Measurements from ENCODE around the gene DCANP1. TPM values are rescaled to one million over a fixed set of nuclear protein-coding genes. Genes with fewer than 3 reads are reported as not detected.
A peak's percentile ranks its signal among the peaks of the same experiment; 100 is the strongest.

Gene DCANP1
- total RNA-seq, 1 donor from 2014 or later, result not detected

DNA sequence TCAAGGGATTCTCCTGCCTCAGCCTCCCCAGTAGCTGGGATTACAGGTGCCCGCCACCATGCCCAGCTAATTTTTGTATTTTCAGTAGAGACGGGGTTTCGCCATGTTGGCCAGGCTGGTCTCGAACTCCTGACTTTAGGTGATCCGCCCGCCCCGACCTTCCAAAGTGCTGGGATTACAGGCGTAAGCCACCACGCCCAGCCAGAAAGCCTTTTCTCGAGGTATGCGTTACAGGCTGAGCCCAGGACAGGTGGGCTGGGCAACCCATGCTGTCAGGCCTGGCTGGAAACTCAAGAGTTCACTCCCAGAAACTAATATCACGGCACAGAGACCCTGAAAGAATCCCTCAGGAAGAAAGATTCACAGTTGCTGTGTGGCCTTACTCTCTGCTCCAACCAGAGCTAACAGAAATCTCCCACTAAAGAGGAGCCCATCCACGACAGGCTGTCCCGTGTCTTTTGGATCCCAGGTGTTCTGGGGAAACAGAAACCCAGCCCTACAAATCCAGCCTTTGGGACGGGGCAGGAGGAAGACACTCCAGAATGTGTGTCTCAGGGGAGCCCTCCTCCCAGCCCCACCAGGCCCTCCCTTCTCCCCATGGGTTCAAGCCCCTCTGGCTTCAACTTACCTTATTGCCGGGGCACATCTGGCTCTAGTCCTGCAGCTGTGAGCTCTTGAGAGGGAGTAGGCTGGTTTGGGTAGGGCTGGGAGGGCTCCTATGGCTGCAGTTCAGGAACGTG is 4.6 kb upstream of the DCANP1 start:
- Mint-ChIP-seq H3K27ac (no peak overlapping the region), H3K4me3 (no peak overlapping the region), H3K36me3 (ENCODE audit: low read depth) (no peaks in the 10 kb centered on the region), H3K4me1 (no peaks in the 10 kb centered on the region), H3K27me3 (peaks cover 17% of the 10 kb centered on the region), H3K9me3 (no peaks in the 10 kb centered on the region)
- DNase-seq (no peak), ATAC-seq (ENCODE audit: low read depth) (no peak)
- intact Hi-C loops (cut with micrococcal nuclease), result no loop called here
- ChIA-PET POLR2A (no interaction called here), CTCF (no interaction called here)
- TF ChIP-seq, protein P1, sequence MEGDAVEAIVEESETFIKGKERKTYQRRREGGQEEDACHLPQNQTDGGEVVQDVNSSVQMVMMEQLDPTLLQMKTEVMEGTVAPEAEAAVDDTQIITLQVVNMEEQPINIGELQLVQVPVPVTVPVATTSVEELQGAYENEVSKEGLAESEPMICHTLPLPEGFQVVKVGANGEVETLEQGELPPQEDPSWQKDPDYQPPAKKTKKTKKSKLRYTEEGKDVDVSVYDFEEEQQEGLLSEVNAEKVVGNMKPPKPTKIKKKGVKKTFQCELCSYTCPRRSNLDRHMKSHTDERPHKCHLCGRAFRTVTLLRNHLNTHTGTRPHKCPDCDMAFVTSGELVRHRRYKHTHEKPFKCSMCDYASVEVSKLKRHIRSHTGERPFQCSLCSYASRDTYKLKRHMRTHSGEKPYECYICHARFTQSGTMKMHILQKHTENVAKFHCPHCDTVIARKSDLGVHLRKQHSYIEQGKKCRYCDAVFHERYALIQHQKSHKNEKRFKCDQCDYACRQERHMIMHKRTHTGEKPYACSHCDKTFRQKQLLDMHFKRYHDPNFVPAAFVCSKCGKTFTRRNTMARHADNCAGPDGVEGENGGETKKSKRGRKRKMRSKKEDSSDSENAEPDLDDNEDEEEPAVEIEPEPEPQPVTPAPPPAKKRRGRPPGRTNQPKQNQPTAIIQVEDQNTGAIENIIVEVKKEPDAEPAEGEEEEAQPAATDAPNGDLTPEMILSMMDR (IDR thresholded peaks at IDR 0.05), result no peak

DNA sequence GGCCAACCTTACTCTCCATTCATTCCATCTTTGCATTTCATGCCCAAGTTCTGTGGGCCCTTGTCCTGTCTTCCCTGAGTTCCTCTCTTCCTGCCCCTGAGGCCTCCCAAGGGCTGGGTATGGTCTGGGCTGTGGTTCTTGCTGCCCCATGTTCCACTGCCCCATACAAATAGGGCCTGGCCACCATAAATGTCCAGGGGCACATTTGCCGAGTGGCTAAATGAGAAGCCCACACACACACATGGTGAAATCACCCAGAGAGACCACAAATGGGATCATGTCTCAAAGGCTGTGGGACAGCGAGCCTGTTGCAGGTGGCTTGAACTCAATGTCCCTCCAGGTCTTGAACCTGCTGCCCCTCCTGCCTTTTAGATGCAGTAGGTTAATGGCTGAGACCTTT is 3.8 kb upstream of the DCANP1 start:
- ATAC-seq (ENCODE audit: low read depth) (no peak), DNase-seq (peak; percentile 6)
- ChIA-PET CTCF (interaction anchor here (1.8 kb wide), 1 partner anchor 15 kb away, joined by 6 read pairs; no protein-coding TSS in a partner anchor), POLR2A (no interaction called here)
- Mint-ChIP-seq H3K4me3 (no peak overlapping the region), H3K9me3 (no peaks in the 10 kb centered on the region), H3K4me1 (no peaks in the 10 kb centered on the region), H3K36me3 (ENCODE audit: low read depth) (no peaks in the 10 kb centered on the region), H3K27ac (no peak overlapping the region), H3K27me3 (peaks cover 18% of the 10 kb centered on the region)
- intact Hi-C loops (cut with micrococcal nuclease), result no loop called here
- TF ChIP-seq, protein P1 (IDR thresholded peaks at IDR 0.05), result no peak

DNA sequence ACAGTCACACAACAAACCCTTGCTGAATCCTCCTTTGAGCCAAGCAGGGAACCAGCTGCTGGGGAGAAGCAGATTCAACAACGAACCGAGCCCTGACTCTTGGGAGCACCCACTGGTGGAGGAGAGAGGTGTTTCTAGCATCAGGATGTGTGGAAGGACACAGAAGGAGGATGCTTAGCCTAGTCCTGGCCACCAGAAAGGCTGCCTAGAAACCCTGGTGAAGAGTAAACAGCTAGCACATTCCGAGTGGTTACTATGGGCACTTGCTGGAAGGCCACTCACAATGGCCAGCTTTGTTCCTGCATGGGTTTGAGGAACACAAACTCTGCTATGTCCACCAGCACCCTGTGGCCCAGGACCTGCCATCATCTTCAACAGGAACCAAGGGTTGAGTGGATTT is 3.2 kb upstream of the DCANP1 start:
- Mint-ChIP-seq H3K36me3 (ENCODE audit: low read depth) (no peaks in the 10 kb centered on the region), H3K9me3 (no peaks in the 10 kb centered on the region), H3K4me3 (no peak overlapping the region), H3K27me3 (peaks cover 21% of the 10 kb centered on the region), H3K27ac (no peak overlapping the region), H3K4me1 (no peaks in the 10 kb centered on the region)
- ATAC-seq (ENCODE audit: low read depth) (no peak), DNase-seq (no peak)
- ChIA-PET CTCF (interaction anchor here (0.8 to 1.8 kb wide), 2 partner anchors 9 to 16 kb away, joined by 3 to 6 read pairs; no protein-coding TSS in a partner anchor), POLR2A (no interaction called here)
- intact Hi-C loops (cut with micrococcal nuclease), result no loop called here
- TF ChIP-seq, protein P1 (IDR thresholded peaks at IDR 0.05), result no peak

DNA sequence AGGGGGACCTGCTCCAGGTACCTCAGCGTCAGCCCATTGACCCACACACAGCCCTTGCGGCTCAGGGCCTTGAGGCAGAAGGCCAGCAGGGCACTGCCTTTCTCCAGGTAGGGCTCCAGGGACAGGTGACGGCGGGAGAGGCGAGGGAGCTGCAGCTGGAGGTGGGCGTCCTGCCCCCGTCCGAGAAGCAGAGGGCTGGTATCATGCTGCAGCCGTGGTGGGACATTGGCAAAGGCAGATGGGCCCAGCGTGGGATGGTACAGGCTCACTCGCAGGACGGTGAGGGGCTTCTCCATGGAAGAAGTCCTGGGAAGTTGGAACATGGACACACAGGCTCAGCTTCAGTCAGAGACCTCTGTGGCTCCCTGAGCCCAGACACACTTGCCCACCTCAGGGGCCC is 2.5 kb upstream of the DCANP1 start:
- no peak overlapping the region for H3K4me3 Mint-ChIP-seq
- peaks cover 20% of the 10 kb centered on the region for H3K27me3 Mint-ChIP-seq
- POLR2A ChIA-PET, result no interaction called here
- H3K36me3 Mint-ChIP-seq (ENCODE audit: low read depth), result no peaks in the 10 kb centered on the region
- TF ChIP-seq, protein P1 (IDR thresholded peaks at IDR 0.05), result no peak
- CTCF ChIA-PET, result interaction anchor here (0.8 to 1.8 kb wide), 2 partner anchors 10 to 16 kb away, joined by 3 to 6 read pairs; no protein-coding TSS in a partner anchor
- no peak for ATAC-seq (ENCODE audit: low read depth)
- no peak overlapping the region for H3K27ac Mint-ChIP-seq
- intact Hi-C loops (cut with micrococcal nuclease), result no loop called here
- no peaks in the 10 kb centered on the region for H3K9me3 Mint-ChIP-seq
- no peaks in the 10 kb centered on the region for H3K4me1 Mint-ChIP-seq
- peak; percentile 11 for DNase-seq

DNA sequence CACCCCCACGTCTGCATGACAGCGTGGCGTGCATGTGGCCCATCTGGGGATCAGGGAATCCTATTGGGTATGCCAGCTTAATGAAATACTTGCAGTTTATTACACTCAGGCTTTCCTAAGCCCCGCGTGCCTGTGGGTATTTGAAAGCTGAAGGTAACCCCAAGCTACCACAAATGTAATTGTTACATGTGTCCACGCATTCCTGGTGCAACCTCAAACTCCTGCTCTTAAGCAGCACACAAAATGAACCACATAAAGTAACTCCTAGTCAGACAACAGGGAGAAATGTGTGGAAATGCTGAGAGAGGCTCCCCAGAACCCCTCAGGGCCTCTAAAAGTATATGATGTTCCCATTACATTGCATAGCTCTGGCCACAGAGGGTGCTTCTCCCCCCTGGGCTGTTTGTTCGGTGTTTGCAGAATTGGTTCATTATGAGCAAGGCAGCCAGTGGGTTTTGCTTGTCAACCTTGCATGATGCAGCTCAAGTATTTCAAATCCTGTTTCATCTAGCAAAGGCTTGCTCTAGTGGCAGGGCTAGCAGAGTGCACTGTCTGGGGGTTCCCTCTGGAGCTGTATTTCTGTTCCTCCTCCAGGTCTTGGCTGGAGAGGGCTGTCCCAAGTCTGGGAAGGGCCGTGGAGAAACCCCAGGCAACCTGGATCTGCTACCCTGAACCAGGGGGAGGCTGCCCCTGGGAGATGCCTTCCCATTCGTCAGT is 1.8 kb upstream of the DCANP1 start:
- Mint-ChIP-seq H3K4me1 (no peaks in the 10 kb centered on the region), H3K27me3 (peaks cover 24% of the 10 kb centered on the region), H3K9me3 (no peaks in the 10 kb centered on the region), H3K27ac (no peak overlapping the region), H3K4me3 (no peak overlapping the region), H3K36me3 (ENCODE audit: low read depth) (no peaks in the 10 kb centered on the region)
- POLR2A ChIA-PET, result no interaction called here
- CTCF ChIA-PET, result no interaction called here
- TF ChIP-seq, protein P1 (IDR thresholded peaks at IDR 0.05), result no peak
- DNase-seq (no peak), ATAC-seq (ENCODE audit: low read depth) (no peak)
- intact Hi-C loops (cut with micrococcal nuclease), result no loop called here

All from activated B cell treated with CpG ODN at 0.5 μM for 24 hours (primary cell).